HepG2 (cell line): Measurements from ENCODE around the gene SH2D3A. TPM values are rescaled to one million over a fixed set of nuclear protein-coding genes. Genes with fewer than 3 reads are reported as not detected.
A peak's percentile ranks its signal among the peaks of the same experiment; 100 is the strongest.

ENCODE experiments used
- HOXA3 ChIP-seq: sonication (generic); formaldehyde crosslinking; IDR thresholded peaks from 2 replicates; pipeline ENCODE4 v1.5.0; 2020; ENCODE audit warnings: missing genetic modification reagents
- KLF13 ChIP-seq: sonication (generic); formaldehyde crosslinking; IDR thresholded peaks from 2 replicates; pipeline ENCODE4 v1.4.0; 2020; ENCODE audit warnings: mild to moderate bottlenecking, missing genetic modification reagents
- MEF2D ChIP-seq: sonication (generic); formaldehyde crosslinking; IDR thresholded peaks from 2 replicates; pipeline ENCODE4 v1.5.1; 2020; ENCODE audit warnings: mild to moderate bottlenecking, missing genetic modification reagents
- NFRKB ChIP-seq: fragments of 450-650 bp; IDR thresholded peaks from 2 replicates; pipeline ENCODE4 v1.6.1; 2017
- PBX3 ChIP-seq: sonication (generic); formaldehyde crosslinking; IDR thresholded peaks from 2 replicates; pipeline ENCODE4 v1.8.1; 2023; ENCODE audit warnings: missing genetic modification reagents, inconsistent platforms, borderline replicate concordance
- XBP1 ChIP-seq: sonication (generic); formaldehyde crosslinking; IDR thresholded peaks from 2 replicates; pipeline ENCODE4 v1.5.0; 2020; ENCODE audit warnings: missing genetic modification reagents
- ZFP36 ChIP-seq: fragments of 150-350 bp; IDR thresholded peaks from 2 replicates; pipeline ENCODE4 v1.6.1; 2018; ENCODE audit warnings: borderline replicate concordance, low read length, low read depth; ENCODE audit not compliant: partially characterized antibody
- ZNF878 ChIP-seq: sonication (generic); formaldehyde crosslinking; IDR thresholded peaks from 2 replicates; pipeline ENCODE4 v1.8.1; 2023; ENCODE audit warnings: mild to moderate bottlenecking, missing genetic modification reagents, moderate library complexity
- polyA plus RNA-seq, 8 experiments: library from polyadenylated mRNA; depleted of rRNA in 3 of 8; stranded (reverse) in 7 of 8; unstranded in 1 of 8; fragments of >200 nt; fragmentation: Illumina TruSeq in 4 of 8; extraction: Trizol in 4 of 8; gene quantifications; 2 replicates each; pipeline versions ENCODE4 v1.2.1 to v1.2.3, GENCODE V29; 2011 to 2016; ENCODE audit warnings: low read depth in 4 of 8, missing spikeins in 1 of 8, mixed read lengths in 1 of 8; ENCODE audit not compliant: insufficient read depth in 1 of 8
- total RNA-seq, 5 experiments: library from RNA; depleted of rRNA; stranded (reverse); fragments of >200 nt; fragmentation: Illumina TruSeq; extraction: Trizol; gene quantifications; 2 replicates each; pipeline ENCODE4 v1.2.3, GENCODE V29; 2016; ENCODE audit warnings: low read depth in 1 of 5
- TF ChIP-seq, protein P1 (sequence below): sonication (generic); formaldehyde crosslinking; IDR thresholded peaks from 2 replicates; pipeline ENCODE4 v1.4.0; 2020; ENCODE audit warnings: missing genetic modification reagents, mild to moderate bottlenecking, borderline replicate concordance
- TF ChIP-seq, protein P2 (sequence below): sonication (generic); formaldehyde crosslinking; IDR thresholded peaks from 2 replicates; pipeline ENCODE4 v1.5.0; 2020; ENCODE audit warnings: mild to moderate bottlenecking, missing genetic modification reagents, borderline replicate concordance
- TF ChIP-seq, protein P3 (sequence below): sonication (generic); formaldehyde crosslinking; IDR thresholded peaks from 2 replicates; pipeline ENCODE4 v1.4.0; 2020; ENCODE audit warnings: missing genetic modification reagents

SH2D3A gene
- total and polyA plus RNA-seq, 2 of the 13 experiments (the other 11 are each of a cell fraction or from before 2014, with no cell fraction given): 1.0 to 2.2 TPM

DNA sequence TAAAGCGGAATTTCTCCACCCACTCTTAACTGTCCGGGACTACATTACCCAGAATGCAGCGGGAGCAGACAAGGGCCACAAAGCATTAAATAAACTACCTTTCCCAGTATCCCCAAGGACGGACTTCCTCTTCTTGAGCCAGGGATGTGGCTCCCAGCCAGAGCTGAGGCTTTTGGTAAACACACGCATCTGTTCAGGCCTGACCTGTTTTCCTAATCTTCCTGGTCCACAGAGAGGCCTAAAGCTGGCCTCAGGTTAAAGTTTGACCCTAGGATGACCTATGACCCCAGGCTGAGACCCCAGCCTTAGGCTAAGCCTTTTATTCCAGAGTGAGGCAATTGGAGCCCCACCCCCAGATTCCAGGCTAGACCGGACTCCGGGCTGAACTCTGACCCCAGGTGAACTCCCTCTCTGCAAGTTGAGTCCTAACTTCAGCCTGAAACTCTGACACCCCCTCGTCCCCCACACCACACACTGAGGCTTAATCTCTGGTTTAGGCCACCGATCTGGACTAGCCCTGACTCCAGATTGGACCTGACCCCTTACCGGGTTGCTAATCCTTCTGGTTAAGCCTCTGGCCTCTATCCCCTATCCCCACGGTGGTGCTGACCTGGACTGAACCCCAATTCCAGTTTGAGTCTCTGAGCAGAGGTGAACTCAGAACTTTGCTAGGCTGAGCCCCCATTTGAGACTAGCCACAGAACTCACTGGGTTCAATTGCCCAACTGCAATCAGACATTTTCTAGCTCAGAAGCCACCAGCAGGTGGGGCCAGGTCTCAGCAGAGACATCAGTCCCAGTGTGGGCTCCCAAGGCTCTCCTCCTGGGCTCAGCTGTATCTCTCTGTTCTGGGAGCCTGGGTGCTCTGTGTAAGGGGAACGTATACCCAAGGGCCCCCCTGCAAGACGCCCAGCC lies 29.1 kb downstream of the SH2D3A start (continued):
- TF ChIP-seq, protein P1, sequence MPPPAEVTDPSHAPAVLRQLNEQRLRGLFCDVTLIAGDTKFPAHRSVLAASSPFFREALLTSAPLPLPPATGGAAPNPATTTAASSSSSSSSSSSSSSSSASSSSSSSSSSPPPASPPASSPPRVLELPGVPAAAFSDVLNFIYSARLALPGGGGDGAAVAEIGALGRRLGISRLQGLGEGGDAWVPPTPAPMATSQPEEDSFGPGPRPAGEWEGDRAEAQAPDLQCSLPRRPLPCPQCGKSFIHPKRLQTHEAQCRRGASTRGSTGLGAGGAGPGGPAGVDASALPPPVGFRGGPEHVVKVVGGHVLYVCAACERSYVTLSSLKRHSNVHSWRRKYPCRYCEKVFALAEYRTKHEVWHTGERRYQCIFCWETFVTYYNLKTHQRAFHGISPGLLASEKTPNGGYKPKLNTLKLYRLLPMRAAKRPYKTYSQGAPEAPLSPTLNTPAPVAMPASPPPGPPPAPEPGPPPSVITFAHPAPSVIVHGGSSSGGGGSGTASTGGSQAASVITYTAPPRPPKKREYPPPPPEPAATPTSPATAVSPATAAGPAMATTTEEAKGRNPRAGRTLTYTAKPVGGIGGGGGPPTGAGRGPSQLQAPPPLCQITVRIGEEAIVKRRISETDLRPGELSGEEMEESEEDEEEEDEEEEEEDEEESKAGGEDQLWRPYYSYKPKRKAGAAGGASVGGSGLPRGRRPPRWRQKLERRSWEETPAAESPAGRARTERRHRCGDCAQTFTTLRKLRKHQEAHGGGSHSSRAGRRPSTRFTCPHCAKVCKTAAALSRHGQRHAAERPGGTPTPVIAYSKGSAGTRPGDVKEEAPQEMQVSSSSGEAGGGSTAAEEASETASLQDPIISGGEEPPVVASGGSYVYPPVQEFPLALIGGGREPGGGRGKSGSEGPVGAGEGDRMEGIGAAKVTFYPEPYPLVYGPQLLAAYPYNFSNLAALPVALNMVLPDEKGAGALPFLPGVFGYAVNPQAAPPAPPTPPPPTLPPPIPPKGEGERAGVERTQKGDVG: peak; percentile 81; the same call in 1 of the 2 replicates
- no peak for TF ChIP-seq XBP1 (CRISPR knock-in tag)
- TF ChIP-seq, protein P2, sequence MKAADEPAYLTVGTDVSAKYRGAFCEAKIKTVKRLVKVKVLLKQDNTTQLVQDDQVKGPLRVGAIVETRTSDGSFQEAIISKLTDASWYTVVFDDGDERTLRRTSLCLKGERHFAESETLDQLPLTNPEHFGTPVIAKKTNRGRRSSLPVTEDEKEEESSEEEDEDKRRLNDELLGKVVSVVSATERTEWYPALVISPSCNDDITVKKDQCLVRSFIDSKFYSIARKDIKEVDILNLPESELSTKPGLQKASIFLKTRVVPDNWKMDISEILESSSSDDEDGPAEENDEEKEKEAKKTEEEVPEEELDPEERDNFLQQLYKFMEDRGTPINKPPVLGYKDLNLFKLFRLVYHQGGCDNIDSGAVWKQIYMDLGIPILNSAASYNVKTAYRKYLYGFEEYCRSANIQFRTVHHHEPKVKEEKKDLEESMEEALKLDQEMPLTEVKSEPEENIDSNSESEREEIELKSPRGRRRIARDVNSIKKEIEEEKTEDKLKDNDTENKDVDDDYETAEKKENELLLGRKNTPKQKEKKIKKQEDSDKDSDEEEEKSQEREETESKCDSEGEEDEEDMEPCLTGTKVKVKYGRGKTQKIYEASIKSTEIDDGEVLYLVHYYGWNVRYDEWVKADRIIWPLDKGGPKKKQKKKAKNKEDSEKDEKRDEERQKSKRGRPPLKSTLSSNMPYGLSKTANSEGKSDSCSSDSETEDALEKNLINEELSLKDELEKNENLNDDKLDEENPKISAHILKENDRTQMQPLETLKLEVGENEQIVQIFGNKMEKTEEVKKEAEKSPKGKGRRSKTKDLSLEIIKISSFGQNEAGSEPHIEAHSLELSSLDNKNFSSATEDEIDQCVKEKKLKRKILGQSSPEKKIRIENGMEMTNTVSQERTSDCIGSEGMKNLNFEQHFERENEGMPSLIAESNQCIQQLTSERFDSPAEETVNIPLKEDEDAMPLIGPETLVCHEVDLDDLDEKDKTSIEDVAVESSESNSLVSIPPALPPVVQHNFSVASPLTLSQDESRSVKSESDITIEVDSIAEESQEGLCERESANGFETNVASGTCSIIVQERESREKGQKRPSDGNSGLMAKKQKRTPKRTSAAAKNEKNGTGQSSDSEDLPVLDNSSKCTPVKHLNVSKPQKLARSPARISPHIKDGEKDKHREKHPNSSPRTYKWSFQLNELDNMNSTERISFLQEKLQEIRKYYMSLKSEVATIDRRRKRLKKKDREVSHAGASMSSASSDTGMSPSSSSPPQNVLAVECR (CRISPR knock-in tag): peak; percentile 37; the same call in 1 of the 2 replicates
- peak; percentile 18; the same call in 1 of the 2 replicates for TF ChIP-seq HOXA3
- TF ChIP-seq, protein P3, sequence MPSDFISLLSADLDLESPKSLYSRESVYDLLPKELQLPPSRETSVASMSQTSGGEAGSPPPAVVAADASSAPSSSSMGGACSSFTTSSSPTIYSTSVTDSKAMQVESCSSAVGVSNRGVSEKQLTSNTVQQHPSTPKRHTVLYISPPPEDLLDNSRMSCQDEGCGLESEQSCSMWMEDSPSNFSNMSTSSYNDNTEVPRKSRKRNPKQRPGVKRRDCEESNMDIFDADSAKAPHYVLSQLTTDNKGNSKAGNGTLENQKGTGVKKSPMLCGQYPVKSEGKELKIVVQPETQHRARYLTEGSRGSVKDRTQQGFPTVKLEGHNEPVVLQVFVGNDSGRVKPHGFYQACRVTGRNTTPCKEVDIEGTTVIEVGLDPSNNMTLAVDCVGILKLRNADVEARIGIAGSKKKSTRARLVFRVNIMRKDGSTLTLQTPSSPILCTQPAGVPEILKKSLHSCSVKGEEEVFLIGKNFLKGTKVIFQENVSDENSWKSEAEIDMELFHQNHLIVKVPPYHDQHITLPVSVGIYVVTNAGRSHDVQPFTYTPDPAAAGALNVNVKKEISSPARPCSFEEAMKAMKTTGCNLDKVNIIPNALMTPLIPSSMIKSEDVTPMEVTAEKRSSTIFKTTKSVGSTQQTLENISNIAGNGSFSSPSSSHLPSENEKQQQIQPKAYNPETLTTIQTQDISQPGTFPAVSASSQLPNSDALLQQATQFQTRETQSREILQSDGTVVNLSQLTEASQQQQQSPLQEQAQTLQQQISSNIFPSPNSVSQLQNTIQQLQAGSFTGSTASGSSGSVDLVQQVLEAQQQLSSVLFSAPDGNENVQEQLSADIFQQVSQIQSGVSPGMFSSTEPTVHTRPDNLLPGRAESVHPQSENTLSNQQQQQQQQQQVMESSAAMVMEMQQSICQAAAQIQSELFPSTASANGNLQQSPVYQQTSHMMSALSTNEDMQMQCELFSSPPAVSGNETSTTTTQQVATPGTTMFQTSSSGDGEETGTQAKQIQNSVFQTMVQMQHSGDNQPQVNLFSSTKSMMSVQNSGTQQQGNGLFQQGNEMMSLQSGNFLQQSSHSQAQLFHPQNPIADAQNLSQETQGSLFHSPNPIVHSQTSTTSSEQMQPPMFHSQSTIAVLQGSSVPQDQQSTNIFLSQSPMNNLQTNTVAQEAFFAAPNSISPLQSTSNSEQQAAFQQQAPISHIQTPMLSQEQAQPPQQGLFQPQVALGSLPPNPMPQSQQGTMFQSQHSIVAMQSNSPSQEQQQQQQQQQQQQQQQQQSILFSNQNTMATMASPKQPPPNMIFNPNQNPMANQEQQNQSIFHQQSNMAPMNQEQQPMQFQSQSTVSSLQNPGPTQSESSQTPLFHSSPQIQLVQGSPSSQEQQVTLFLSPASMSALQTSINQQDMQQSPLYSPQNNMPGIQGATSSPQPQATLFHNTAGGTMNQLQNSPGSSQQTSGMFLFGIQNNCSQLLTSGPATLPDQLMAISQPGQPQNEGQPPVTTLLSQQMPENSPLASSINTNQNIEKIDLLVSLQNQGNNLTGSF (CRISPR knock-in tag): no peak
- no peak for TF ChIP-seq ZFP36
- no peak for TF ChIP-seq PBX3 (CRISPR knock-in tag)
- no peak for TF ChIP-seq NFRKB
- 0 out of 2 replicates have a peak, but pooled peaks have one; percentile 21 for TF ChIP-seq ZNF878
- TF ChIP-seq MEF2D (CRISPR knock-in tag): no peak; the same call in 1 of the 2 replicates
- no peak for TF ChIP-seq KLF13 (CRISPR knock-in tag)
